Lower lobe of right lung (tissue), 2 donors: ENCODE data around the gene USP54. TPM values are rescaled to one million over a fixed set of nuclear protein-coding genes. Genes with fewer than 3 reads are reported as not detected.

ENCODE experiments used
- ATAC-seq, 2 donors: fragments of 200-7000 bp; cut with Tn5 transposase; one replicate each; pipeline ENCODE4 v1.9.1; 2020 to 2022; ENCODE audit warnings: mild to moderate bottlenecking in 2 of 2, moderate library complexity in 2 of 2
- DNase-seq: peaks from one replicate; pipeline ENCODE4 v3.0.0-alpha.2; 2020
- H3K27ac ChIP-seq: fragments of 200-600 bp; one replicate; pipeline ENCODE4 v1.8.0; 2022
- H3K27me3 ChIP-seq: fragments of 200-600 bp; one replicate; pipeline ENCODE4 v1.8.0; 2022; ENCODE audit warnings: low read depth
- H3K36me3 ChIP-seq: fragments of 200-600 bp; one replicate; pipeline ENCODE4 v1.8.0; 2022; ENCODE audit warnings: mild to moderate bottlenecking
- H3K4me1 ChIP-seq: fragments of 200-600 bp; one replicate; pipeline ENCODE4 v1.8.0; 2022
- H3K4me3 ChIP-seq: fragments of 200-600 bp; one replicate; pipeline ENCODE4 v1.8.0; 2022; ENCODE audit warnings: mild to moderate bottlenecking
- H3K9me3 ChIP-seq: fragments of 200-600 bp; one replicate; pipeline ENCODE4 v1.8.0; 2022
- intact Hi-C: fragments of 100-400 bp; cut with DNase I; formaldehyde crosslinking; loops from one replicate; pipeline ENCODE4 v1.11.0; 2022
- long read RNA-seq: library from polyadenylated mRNA; unstranded; transcript quantifications from one replicate; pipeline ENCODE4 v2.0.0, GENCODE V29; 2021
- total RNA-seq: library from RNA; stranded (reverse); fragmentation: NEBNext Ultra II Directional; extraction: Animal tissue kit (Norgen Biotek cat#: 25700); gene quantifications from one replicate; pipeline ENCODE4 v1.2.1, GENCODE V29; 2021
- TF ChIP-seq, protein P1 (sequence below): fragments of 200-600 bp; IDR thresholded peaks from one replicate; pipeline ENCODE4 v1.8.0; 2022; ENCODE audit warnings: antibody characterized with exemption, mild to moderate bottlenecking
- donor health status: DM: no; HTN: yes; CAD: no; lungs with severe emphysema.

USP54 gene, protein sequence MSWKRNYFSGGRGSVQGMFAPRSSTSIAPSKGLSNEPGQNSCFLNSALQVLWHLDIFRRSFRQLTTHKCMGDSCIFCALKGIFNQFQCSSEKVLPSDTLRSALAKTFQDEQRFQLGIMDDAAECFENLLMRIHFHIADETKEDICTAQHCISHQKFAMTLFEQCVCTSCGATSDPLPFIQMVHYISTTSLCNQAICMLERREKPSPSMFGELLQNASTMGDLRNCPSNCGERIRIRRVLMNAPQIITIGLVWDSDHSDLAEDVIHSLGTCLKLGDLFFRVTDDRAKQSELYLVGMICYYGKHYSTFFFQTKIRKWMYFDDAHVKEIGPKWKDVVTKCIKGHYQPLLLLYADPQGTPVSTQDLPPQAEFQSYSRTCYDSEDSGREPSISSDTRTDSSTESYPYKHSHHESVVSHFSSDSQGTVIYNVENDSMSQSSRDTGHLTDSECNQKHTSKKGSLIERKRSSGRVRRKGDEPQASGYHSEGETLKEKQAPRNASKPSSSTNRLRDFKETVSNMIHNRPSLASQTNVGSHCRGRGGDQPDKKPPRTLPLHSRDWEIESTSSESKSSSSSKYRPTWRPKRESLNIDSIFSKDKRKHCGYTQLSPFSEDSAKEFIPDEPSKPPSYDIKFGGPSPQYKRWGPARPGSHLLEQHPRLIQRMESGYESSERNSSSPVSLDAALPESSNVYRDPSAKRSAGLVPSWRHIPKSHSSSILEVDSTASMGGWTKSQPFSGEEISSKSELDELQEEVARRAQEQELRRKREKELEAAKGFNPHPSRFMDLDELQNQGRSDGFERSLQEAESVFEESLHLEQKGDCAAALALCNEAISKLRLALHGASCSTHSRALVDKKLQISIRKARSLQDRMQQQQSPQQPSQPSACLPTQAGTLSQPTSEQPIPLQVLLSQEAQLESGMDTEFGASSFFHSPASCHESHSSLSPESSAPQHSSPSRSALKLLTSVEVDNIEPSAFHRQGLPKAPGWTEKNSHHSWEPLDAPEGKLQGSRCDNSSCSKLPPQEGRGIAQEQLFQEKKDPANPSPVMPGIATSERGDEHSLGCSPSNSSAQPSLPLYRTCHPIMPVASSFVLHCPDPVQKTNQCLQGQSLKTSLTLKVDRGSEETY (N-terminal part only)
- 97.4 TPM for total RNA-seq
- long read RNA-seq, partial matches to known transcripts = 15 of 31 reads
- long read RNA-seq, other reads (novel, unspliced or antisense) = 16 of 31 reads

DNA sequence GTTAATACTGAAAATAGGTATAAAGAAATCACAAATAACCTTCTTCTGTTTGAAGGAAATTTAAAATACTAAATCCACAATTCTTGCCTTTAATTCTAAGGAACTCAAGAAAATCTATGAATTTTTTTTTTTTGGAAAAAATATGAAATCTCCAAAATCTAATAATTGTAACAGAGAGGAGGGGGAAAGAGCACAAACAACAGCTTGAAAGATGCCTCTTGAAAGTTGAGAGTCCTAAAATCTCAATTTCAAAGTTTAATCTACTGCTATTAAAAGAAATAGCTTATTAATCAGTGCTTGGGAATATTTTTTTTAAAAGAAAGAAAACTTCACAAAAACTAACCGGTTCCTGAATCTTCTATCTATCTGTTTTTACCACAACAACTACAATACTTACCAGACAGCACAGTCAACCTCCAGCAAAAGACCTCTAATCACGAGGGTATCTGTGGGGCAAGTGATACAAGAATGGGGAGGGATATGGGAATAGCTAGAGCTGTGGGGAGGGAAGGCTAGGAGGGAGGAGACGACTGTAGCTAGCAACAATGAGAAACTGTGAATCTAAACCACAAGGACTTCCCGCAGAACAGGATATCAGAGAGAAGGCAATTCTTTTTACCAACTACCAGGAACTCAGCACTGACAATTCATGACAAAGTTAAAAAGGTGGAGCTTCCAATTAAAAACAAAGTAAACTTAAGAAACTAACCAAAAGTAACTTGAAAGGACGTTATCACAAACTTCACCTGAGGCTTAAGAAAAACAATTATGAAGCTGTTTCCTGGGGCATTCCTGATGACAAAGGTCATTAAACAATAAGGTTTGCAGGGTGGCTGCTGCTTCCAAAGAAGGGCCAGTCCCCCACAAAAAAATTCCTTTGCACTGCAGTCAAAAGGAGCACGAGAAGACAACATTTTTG lies at the start of gene USP54:
TSS of gene USP54 (minus strand) at position 462 of the 919 bp plus-strand sequence. CDS start 15,684 bp downstream, outside the sequence.
- Histone ChIP-seq H3K27ac (peak within 1 kb of the TSS; percentile 81), H3K4me3 (peak within 1 kb of the TSS; percentile 20), H3K27me3 (no peaks in the 10 kb centered on the region), H3K9me3 (no peaks in the 10 kb centered on the region), H3K4me1 (peaks cover 47% of the 10 kb centered on the region), H3K36me3 (no peaks in the 10 kb centered on the region)
- DNase-seq (no peak), ATAC-seq (peak; percentile 72 to 81)
- intact Hi-C loops = no loop called here
- TF ChIP-seq, protein P1, sequence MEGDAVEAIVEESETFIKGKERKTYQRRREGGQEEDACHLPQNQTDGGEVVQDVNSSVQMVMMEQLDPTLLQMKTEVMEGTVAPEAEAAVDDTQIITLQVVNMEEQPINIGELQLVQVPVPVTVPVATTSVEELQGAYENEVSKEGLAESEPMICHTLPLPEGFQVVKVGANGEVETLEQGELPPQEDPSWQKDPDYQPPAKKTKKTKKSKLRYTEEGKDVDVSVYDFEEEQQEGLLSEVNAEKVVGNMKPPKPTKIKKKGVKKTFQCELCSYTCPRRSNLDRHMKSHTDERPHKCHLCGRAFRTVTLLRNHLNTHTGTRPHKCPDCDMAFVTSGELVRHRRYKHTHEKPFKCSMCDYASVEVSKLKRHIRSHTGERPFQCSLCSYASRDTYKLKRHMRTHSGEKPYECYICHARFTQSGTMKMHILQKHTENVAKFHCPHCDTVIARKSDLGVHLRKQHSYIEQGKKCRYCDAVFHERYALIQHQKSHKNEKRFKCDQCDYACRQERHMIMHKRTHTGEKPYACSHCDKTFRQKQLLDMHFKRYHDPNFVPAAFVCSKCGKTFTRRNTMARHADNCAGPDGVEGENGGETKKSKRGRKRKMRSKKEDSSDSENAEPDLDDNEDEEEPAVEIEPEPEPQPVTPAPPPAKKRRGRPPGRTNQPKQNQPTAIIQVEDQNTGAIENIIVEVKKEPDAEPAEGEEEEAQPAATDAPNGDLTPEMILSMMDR = no peak

DNA sequence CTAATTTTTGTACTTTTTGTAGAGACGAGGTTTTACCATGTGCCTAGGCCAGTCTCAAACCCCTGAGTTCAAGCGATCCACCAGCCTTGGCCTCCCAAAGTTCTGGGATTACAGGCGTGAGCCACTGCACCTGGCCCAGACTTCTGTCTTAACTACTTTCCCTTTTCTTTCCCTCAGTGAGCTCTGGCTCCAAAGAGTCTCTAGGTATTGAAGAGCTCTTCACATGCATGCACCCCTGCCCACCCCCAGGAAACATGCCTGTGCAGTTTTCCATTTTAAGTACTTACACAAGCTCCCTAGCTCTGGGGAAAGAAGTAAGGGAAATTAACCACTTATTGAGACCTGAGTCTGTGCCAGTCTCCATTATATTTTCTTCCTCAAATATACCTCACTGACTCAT lies 48.1 kb upstream of the USP54 start:
- TF ChIP-seq, protein P1 = no peak
- Histone ChIP-seq H3K9me3 (no peaks in the 10 kb centered on the region), H3K4me3 (no peak overlapping the region), H3K27me3 (no peaks in the 10 kb centered on the region), H3K4me1 (peaks cover 6% of the 10 kb centered on the region), H3K27ac (no peak overlapping the region), H3K36me3 (no peaks in the 10 kb centered on the region)
- ATAC-seq (peak; percentile 41 to 51), DNase-seq (peak; percentile 33)
- intact Hi-C loops = no loop called here

DNA sequence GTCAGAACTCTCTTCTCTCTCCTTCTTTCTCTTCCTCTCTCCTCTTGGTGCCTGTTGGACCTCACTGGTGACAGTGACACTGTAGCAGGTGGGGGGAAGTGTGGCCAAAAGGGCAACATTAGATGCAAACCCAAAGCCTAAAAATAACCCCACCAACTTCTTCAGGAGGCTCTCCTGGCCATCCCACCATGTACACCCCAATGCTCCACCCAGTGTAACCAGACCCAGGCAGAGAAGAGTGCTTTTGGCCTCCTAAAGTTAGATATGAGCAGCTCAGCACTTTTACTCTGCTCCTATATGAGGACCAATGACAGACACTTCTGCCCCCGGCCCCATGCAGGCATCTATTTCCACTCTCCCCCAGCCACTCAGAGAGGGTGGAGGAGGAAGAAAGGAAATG lies 44.6 kb upstream of the USP54 start:
- Histone ChIP-seq H3K4me3 (no peak overlapping the region), H3K27me3 (no peaks in the 10 kb centered on the region), H3K36me3 (no peaks in the 10 kb centered on the region), H3K27ac (no peak overlapping the region), H3K9me3 (no peaks in the 10 kb centered on the region), H3K4me1 (no peaks in the 10 kb centered on the region)
- intact Hi-C loops = no loop called here
- ATAC-seq (no peak), DNase-seq (no peak)
- TF ChIP-seq, protein P1 = no peak

DNA sequence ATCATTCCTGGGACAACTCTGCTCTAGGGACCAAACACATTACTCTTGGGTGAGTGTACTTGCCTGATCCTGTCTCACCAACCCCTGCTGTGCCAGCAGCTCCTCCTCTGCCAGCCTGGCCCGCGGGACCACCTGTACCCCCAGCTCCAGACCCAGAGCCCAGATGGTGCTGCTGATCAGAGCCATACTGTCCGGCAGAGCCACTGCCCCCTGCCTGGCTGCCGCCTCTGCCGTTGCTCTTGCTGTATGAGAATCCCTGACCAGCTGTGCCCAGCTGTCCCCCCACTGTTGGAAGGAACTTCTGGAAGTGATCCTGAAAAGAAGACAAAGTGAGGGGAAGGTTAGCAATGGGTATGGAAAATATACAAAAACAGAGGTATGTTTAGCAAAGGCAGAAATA lies 43.3 kb upstream of the USP54 start:
- Histone ChIP-seq H3K4me1 (no peaks in the 10 kb centered on the region), H3K9me3 (no peaks in the 10 kb centered on the region), H3K4me3 (no peak overlapping the region), H3K27me3 (no peaks in the 10 kb centered on the region), H3K27ac (no peak overlapping the region), H3K36me3 (no peaks in the 10 kb centered on the region)
- TF ChIP-seq, protein P1 = no peak
- intact Hi-C loops = no loop called here
- peak; percentile 34 to 35 for ATAC-seq
- DNase-seq = no peak
